ENCODE data around the gene DYRK1A. TPM values are rescaled to one million over a fixed set of nuclear protein-coding genes. Genes with fewer than 3 reads are reported as not detected.
A peak's percentile ranks its signal among the peaks of the same experiment; 100 is the strongest.

DYRK1A gene
- polyA plus RNA-seq, 1 donor from 2014 or later: 4.3 TPM

DNA sequence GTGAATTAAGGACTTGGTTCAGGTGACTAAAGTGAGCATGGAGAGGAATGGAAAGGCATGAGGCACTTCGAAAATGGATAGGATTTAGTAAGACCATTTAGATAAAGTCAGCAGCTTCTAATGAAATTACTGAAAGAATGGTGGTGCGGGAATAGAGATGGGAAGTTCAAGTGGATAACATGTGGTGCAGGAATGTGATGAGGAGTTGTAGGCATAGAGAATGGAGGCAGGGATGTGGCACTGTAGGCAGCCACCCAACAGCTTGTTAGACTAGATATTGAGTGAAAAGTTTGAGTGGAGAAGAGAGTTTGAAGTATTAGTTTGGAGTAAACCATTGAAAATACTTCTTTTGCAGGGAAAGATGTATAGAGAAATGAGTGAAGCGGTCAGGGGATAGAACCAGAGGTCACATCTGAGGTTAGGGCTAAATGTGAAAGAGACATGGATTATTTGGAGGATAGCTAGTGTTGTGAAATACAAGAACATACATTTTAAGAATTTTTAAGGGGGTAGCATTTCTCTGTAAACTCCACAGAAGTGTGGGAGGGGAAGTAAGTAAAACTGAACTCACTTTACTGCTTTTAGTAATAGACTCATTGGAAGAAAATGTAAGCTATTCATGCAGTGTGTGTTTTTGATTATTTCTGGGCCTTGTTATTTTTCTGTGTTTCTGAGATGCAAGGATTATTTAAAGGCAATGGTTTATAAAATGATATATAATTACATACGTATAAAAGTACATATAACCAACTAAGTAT lies 46.2 kb downstream of the DYRK1A start:
- Mint-ChIP-seq H3K9me3 (no peaks in the 10 kb centered on the region), H3K4me3 (peak overlapping the region in 3 of 4 donors; percentile 0 to 58 (median 2)), H3K27me3 (no peaks in the 10 kb centered on the region)

DNA sequence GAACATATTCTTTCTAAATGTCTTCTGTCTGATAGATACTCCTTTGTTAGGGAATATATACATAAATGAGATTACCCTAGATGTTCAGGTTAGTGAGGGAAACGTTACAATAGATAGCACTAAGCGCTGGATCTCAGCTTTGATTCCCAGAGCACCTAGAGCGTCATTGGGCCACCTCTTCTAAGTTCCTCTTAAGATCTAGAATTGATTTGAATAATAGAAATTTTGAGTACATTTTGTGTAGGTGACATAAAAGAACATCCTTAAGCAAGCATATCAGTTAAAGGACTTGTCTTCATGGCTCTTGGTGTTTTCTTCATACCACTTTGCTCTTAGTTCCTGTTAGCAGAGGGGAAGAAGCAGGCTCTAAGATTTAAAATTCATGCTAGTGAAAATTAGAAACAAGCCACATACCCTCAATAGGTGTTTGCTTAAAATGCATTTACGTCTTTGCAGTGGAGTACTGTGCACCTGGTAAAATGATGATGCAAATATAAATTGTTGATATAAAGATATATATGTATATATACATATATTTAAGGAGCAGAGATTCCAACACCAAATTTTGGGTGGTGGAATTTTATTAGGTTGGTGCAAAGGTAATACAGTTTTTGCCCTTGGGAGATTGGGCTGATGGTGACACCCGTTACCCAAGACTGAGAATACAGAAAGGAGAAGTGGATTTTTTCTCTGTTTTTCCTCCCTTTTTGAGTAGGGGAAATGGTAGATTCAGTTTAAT lies 47.1 kb downstream of the DYRK1A start:
- H3K4me1 Mint-ChIP-seq: peaks cover 66 to 77% (median 71%) of the 10 kb centered on the region in 3 donors
- H3K9me3 Mint-ChIP-seq: no peaks in the 10 kb centered on the region
- peak overlapping the region; percentile 45 to 68 (median 67) for H3K27ac Mint-ChIP-seq
- H3K4me3 Mint-ChIP-seq: peak overlapping the region in 2 of 4 donors; percentile 49 to 67
- H3K36me3 Mint-ChIP-seq: peaks cover 4% of the 10 kb centered on the region
- H3K27me3 Mint-ChIP-seq: no peaks in the 10 kb centered on the region

More for the DNA sequence above, 46.2 kb downstream of the DYRK1A start:
- Mint-ChIP-seq H3K4me1 (peaks cover 68 to 79% (median 70%) of the 10 kb centered on the region in 3 donors), H3K36me3 (peaks cover 4% of the 10 kb centered on the region), H3K27ac (peak overlapping the region; percentile 0 to 86 (median 86))

DNA sequence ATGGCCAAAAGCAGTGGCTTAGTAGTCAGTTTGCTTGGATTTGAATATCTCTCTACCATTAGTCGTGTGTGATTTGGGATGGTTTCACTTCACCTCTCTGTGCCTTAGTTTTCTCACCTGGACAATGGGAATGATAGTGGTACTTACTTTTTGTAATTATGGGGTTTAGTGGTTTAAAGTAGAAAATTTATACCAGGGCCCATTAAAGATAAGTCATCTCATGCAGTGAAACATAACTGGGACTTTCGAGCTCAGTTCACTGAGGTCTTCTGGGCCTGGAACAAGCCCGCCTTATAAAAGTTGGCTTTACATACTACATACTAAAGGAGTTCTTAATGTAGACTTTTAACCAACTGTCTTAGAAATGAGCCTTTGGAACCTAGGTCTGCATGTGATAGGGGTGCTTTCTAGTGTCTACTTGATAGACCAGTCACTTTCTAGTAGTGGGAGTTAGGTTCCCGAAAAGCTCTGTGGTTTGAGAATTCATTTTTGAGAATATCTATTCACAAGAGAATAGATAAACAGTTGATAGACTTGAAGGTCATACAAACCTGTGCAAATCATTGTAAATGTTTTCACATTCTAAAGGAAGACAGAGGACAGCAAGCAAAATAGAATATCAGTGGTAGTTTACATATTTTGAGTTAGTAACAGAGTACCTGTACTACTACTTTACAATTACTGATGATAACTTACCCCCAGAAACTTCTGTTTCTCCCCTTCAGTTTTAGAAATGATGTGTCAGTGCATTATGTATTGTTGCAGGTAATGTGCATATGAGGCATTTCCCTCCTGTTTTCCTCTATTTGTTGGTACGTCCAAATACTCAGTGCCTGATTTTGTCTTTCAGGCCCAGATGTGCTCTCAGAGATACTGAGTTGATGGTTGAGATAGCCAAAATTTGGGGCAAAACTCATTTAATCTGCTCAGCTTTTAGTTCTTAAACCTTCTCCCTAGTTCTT lies 48.0 kb downstream of the DYRK1A start:
- Mint-ChIP-seq H3K9me3 (no peaks in the 10 kb centered on the region), H3K27me3 (no peaks in the 10 kb centered on the region), H3K36me3 (peaks cover 4% of the 10 kb centered on the region), H3K4me3 (peak overlapping the region in 1 of 4 donors; percentile 5), H3K4me1 (peaks cover 71 to 79% (median 72%) of the 10 kb centered on the region in 3 donors), H3K27ac (peak overlapping the region; percentile 45 to 81 (median 68))

DNA sequence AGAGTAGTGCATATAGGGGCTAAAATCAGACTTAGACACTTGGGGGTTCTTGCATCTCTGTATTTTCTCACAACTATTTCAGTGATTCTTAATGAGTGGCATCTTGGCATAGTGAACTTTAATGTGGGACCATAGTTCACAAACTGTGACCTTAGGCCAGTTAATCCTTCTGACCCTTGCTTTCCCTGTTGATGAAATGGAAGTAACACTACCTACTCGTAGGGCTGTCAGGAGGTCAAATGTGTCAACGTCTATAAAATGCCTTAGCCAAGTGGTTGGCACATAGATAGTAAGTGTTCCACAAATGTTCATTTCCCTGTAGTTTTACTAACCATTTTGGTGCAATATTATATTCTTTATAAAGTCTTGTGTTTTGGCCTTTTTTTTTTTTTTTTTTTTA lies 49.4 kb downstream of the DYRK1A start:
- Mint-ChIP-seq H3K27me3 (no peaks in the 10 kb centered on the region), H3K27ac (no peak overlapping the region), H3K4me3 (peak overlapping the region in 1 of 4 donors; percentile 64), H3K4me1 (peaks cover 68 to 81% (median 75%) of the 10 kb centered on the region in 3 donors), H3K9me3 (no peaks in the 10 kb centered on the region), H3K36me3 (no peaks in the 10 kb centered on the region)

DNA sequence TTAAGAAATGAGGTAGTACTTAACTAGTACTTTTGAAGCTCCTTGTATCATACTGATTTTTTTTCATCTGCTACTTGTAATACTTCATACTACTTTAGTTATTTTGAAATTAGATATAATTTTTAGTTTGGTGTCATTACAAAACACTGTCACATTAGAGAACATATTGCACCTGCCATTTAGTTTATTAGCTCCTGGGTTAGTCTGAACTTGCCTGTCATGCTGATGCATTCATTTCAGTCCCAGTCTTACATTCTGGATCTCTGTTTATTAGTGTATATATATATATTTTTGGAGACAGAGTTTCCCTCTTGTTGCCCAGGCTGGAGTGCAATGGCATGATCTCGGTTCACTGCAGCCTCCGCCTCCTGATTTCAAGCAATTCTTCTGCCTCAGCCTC lies 50.3 kb downstream of the DYRK1A start:
- Mint-ChIP-seq H3K4me3 (no peak overlapping the region), H3K4me1 (peaks cover 61 to 77% (median 67%) of the 10 kb centered on the region in 3 donors), H3K27ac (no peak overlapping the region), H3K9me3 (no peaks in the 10 kb centered on the region), H3K36me3 (no peaks in the 10 kb centered on the region), H3K27me3 (no peaks in the 10 kb centered on the region)

DNA sequence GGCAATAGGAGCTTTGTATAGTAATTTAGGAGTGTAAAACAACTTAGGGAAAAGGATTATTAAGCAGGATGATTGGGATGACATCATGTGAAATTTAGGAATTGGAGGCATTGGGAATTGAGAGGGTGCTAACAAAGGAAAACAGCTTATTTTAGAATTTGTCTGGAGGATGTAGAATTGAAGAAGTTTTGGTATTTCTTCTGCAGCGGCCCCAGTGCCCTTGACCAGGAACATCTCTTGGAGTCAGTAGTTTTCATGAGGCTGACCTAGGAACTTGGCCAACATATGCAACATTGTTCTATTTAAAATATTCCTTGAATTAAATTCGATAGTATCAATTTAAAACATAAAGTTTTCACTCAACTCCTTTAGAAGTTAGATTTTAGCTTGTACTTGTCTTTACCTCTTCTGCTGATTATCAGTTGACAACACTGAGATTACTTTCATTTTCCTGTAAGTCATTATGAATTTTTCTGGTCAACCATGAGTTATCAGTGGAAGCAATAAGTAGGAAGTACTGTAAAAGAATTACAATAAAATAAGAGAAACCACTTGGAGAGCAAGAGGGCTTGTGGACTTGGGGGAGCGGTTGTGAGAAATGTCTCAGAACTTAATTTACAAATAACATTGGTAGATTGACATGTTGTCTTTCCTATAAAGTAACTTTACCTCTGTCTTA lies 52.8 kb downstream of the DYRK1A start:
- no peaks in the 10 kb centered on the region for H3K27me3 Mint-ChIP-seq
- peak overlapping the region in 1 of 3 donors; percentile 65 for H3K27ac Mint-ChIP-seq
- no peak overlapping the region for H3K4me3 Mint-ChIP-seq
- no peaks in the 10 kb centered on the region for H3K36me3 Mint-ChIP-seq
- peaks cover 47 to 62% (median 52%) of the 10 kb centered on the region in 3 donors for H3K4me1 Mint-ChIP-seq
- H3K9me3 Mint-ChIP-seq: no peaks in the 10 kb centered on the region

DNA sequence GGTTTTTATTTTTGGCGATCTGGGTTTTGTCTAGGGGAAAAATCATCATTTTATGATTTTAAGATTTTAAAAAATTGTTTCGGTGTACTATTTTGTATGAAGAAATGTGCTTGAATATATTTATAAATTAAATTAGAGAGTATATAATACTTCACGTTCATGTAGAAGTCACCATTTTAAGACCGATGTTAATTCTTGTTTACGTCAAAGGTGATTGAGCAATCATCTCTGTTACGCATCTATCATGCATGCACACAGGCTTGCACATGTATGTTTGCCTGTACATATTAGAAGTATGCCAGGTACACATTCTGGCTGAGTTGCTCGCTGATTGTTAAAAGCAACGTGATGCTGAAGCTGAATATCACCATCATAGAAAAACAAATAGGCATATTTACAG lies 54.7 kb downstream of the DYRK1A start:
- Mint-ChIP-seq H3K9me3 (no peaks in the 10 kb centered on the region), H3K27ac (no peak overlapping the region), H3K36me3 (peaks cover 3% of the 10 kb centered on the region), H3K4me1 (peaks cover 38 to 52% (median 42%) of the 10 kb centered on the region in 3 donors), H3K27me3 (no peaks in the 10 kb centered on the region), H3K4me3 (no peak overlapping the region)

DNA sequence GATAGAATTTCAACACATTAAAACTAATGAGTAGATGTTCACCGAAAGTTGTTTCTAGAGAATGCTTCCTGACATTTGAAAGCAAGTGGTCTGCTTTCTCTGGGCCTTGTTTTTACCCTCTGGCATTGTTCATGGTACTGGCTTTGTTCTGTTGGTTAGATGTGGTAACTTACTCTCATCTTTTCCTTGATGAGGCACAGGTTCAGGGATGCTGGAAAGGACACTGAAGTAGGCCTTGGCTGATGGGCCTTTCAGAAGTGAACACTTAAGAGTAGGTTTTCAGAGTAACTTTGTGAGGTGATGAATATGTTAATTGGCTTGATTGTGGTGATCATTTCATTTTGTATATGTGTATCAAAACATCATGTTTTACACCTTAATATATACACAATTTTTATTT lies 55.8 kb downstream of the DYRK1A start:
- Mint-ChIP-seq H3K4me3 (no peak overlapping the region), H3K4me1 (peaks cover 34 to 48% (median 43%) of the 10 kb centered on the region in 3 donors), H3K36me3 (peaks cover 3% of the 10 kb centered on the region)

DNA sequence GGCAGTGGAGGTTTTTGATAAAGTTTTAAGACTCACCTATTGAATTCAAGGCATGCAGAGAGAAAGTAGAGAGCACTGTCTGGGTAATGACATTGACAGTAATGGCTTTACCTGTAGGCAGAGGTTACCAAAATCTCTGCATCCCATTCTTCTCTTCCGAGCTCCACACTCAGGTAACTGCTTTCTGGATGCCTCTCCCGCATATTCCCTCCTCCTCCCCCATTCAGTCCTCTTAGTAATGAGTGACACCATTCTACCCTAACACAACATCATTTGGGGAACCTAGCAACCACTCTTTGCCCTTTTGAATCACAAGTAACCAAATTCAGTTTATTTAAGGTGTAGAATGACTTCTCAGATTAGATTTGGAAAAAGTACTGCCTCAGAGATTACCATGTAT lies 56.5 kb downstream of the DYRK1A start:
- peaks cover 5% of the 10 kb centered on the region for H3K36me3 Mint-ChIP-seq
- no peaks in the 10 kb centered on the region for H3K27me3 Mint-ChIP-seq
- no peak overlapping the region for H3K4me3 Mint-ChIP-seq
- no peaks in the 10 kb centered on the region for H3K9me3 Mint-ChIP-seq
- H3K4me1 Mint-ChIP-seq: peaks cover 31 to 44% (median 40%) of the 10 kb centered on the region in 3 donors
- peak overlapping the region in 1 of 3 donors; percentile 91 for H3K27ac Mint-ChIP-seq

More for the DNA sequence above, 55.8 kb downstream of the DYRK1A start:
- Mint-ChIP-seq H3K9me3 (no peaks in the 10 kb centered on the region), H3K27ac (peak overlapping the region in 1 of 3 donors; percentile 91), H3K27me3 (no peaks in the 10 kb centered on the region)

DNA sequence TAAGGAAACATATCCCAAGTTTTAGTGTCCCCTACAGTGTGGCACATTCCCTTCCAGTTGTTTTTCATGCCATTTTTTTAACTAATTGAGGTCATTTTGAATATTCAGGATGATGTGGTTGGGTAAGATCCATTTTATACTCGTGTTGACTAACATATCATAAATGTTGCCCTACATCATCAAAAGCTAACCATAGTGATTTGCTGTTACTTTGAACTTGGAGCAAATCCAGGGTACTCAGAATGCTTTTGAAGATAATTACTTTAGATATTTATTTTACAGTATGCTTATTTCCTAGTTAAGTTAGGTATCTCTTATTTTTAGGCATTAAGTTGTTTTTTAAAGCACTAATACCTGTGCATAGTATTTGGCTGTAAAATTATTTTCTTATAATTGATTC lies 57.8 kb downstream of the DYRK1A start:
- no peaks in the 10 kb centered on the region for H3K9me3 Mint-ChIP-seq
- no peaks in the 10 kb centered on the region for H3K27me3 Mint-ChIP-seq
- peaks cover 8% of the 10 kb centered on the region for H3K36me3 Mint-ChIP-seq
- H3K4me1 Mint-ChIP-seq: peaks cover 26 to 43% (median 37%) of the 10 kb centered on the region in 3 donors
- H3K27ac Mint-ChIP-seq: no peak overlapping the region
- H3K4me3 Mint-ChIP-seq: no peak overlapping the region

DNA sequence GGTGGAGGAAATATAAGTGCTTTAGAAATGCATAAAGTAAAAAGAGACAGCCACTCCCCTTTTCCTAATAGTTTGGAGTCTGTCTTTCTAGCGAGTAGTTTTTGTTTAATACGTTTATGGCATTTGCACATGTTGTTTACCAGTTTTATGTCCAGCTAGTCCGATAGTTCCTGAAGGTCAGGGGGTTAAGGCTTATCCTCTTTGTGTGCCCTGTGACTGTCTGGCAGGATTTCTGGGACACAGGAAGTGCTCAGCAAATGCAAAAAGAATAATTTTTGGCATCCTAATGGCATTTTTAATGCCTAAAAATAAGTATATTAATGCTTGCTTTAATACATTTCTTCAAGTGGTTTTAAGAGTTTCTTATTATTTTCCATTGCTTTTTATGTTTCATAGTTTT lies 58.4 kb downstream of the DYRK1A start:
- peaks cover 24 to 41% (median 33%) of the 10 kb centered on the region in 3 donors for H3K4me1 Mint-ChIP-seq
- peaks cover 8% of the 10 kb centered on the region for H3K36me3 Mint-ChIP-seq
- H3K27me3 Mint-ChIP-seq: no peaks in the 10 kb centered on the region
- H3K27ac Mint-ChIP-seq: no peak overlapping the region
- H3K9me3 Mint-ChIP-seq: no peaks in the 10 kb centered on the region
- no peak overlapping the region for H3K4me3 Mint-ChIP-seq

DNA sequence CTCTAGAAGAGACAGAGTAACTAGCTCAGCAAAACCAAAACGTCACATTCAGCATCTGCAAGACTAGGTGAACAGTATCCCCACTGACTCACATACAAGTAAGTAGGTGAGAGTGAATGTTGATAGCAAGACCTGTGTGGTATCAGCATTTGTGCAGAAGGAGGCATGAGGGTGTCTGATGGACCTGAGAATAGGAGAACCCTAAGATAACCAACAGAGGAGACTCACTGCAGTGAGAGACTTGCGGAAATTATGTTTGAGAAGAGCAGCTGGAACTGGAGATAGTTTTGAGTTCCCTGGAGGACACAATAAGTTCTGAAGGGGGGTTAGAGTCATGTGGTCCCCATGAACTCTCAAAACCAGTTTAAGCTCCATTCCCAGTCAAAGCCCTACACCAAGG lies 59.1 kb downstream of the DYRK1A start:
- H3K27ac Mint-ChIP-seq: peak overlapping the region in 1 of 3 donors; percentile 14
- H3K27me3 Mint-ChIP-seq: no peaks in the 10 kb centered on the region
- H3K36me3 Mint-ChIP-seq: peaks cover 8% of the 10 kb centered on the region
- peaks cover 26 to 41% (median 29%) of the 10 kb centered on the region in 3 donors for H3K4me1 Mint-ChIP-seq
- no peak overlapping the region for H3K4me3 Mint-ChIP-seq
- no peaks in the 10 kb centered on the region for H3K9me3 Mint-ChIP-seq

DNA sequence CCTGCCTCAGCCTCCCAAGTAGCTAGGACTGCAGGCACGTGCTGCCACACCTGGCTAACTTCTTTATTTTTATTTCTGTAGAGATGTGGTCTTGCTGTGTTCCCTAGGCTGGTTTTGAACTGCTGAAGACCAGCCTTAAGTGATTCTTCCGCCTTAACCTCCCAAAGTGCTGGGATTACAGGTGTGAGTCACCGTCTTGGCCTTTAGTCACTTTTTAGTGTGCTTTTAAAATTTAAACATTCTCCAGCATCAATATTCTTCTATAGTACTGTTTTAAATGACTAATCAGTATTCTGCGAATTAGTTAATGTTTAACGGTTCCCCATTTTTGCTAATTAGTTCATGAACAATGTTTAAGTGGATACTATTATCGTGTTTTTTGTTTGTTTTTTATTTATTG lies 60.6 kb downstream of the DYRK1A start:
- H3K4me3 Mint-ChIP-seq: peak overlapping the region in 1 of 4 donors; percentile 39
- H3K27ac Mint-ChIP-seq: peak overlapping the region in 1 of 3 donors; percentile 39
- peaks cover 8% of the 10 kb centered on the region for H3K36me3 Mint-ChIP-seq
- H3K27me3 Mint-ChIP-seq: no peaks in the 10 kb centered on the region
- no peaks in the 10 kb centered on the region for H3K9me3 Mint-ChIP-seq
- peaks cover 33 to 47% (median 41%) of the 10 kb centered on the region in 3 donors for H3K4me1 Mint-ChIP-seq

DNA sequence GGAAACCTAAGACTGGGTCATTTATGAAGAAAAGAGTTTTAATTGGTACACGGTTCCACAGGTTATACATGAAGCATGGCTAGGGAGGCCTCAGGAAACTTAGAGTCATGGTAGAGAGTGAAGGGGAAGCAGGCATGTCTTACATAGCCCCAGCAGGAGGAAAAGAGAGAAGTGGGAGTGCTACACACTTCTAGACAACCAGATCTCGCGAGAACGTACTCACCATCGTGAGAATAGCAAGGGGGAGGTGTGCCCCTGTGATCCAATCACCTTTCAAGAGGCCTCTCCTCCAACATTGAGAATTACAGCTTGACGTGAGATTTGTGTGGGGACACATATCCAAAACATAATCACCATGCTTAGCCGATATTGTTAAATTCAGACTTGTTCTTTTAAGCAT lies 62.8 kb downstream of the DYRK1A start:
- H3K27ac Mint-ChIP-seq: peak overlapping the region in 1 of 3 donors; percentile 8
- peaks cover 33 to 52% (median 46%) of the 10 kb centered on the region in 3 donors for H3K4me1 Mint-ChIP-seq
- H3K27me3 Mint-ChIP-seq: no peaks in the 10 kb centered on the region
- peak overlapping the region in 1 of 4 donors; percentile 76 for H3K4me3 Mint-ChIP-seq
- H3K36me3 Mint-ChIP-seq: peaks cover 10% of the 10 kb centered on the region
- no peaks in the 10 kb centered on the region for H3K9me3 Mint-ChIP-seq
